Right kidney (tissue), 1 donor: ENCODE results near the gene ZNRF2.

Experiments
- DNase-seq: peaks from one replicate; pipeline ENCODE4 v3.0.0-alpha.2; 2016

Gene ZNRF2

GRCh38 chr7:30321089-30321881 is 36.9 kb downstream of the ZNRF2 start:
- no peak for DNase-seq

- DNase-seq: no peak
Observed at GRCh38 chr7:30321882-30322192, 37.4 kb downstream of the ZNRF2 start.

- no peak for DNase-seq
Observed at GRCh38 chr7:30322271-30323005, 38.0 kb downstream of the ZNRF2 start.

- DNase-seq: no peak
Observed at GRCh38 chr7:30323006-30323355, 38.6 kb downstream of the ZNRF2 start.

GRCh38 chr7:30327813-30328212 is 43.4 kb downstream of the ZNRF2 start:
- DNase-seq: no peak

GRCh38 chr7:30328381-30328780 is 44.0 kb downstream of the ZNRF2 start:
- no peak for DNase-seq

- no peak for DNase-seq
Observed at GRCh38 chr7:30329716-30330115, 45.3 kb downstream of the ZNRF2 start.

- no peak for DNase-seq
Observed at GRCh38 chr7:30330134-30331111, 46.0 kb downstream of the ZNRF2 start.

GRCh38 chr7:30331338-30331737 is 46.9 kb downstream of the ZNRF2 start:
- DNase-seq: no peak

- DNase-seq: no peak
Observed at GRCh38 chr7:30332549-30332948, 48.2 kb downstream of the ZNRF2 start.

- no peak for DNase-seq
Observed at GRCh38 chr7:30335763-30336487, 51.5 kb downstream of the ZNRF2 start.

GRCh38 chr7:30344513-30344912 is 60.1 kb downstream of the ZNRF2 start:
- no peak for DNase-seq

GRCh38 chr7:30347226-30348082 is 63.1 kb downstream of the ZNRF2 start:
- DNase-seq: no peak

- no peak for DNase-seq
Observed at GRCh38 chr7:30348083-30348560, 63.7 kb downstream of the ZNRF2 start.

GRCh38 chr7:30349170-30349569 is 64.8 kb downstream of the ZNRF2 start:
- DNase-seq: no peak

- DNase-seq: no peak
Observed at GRCh38 chr7:30349816-30350215, 65.4 kb downstream of the ZNRF2 start.

GRCh38 chr7:30351286-30351685 is 66.9 kb downstream of the ZNRF2 start:
- no peak for DNase-seq

GRCh38 chr7:30351724-30352123 is 67.3 kb downstream of the ZNRF2 start:
- DNase-seq: no peak

- no peak for DNase-seq
Observed at GRCh38 chr7:30352169-30352568, 67.8 kb downstream of the ZNRF2 start.

GRCh38 chr7:30353532-30353931 is 69.1 kb downstream of the ZNRF2 start:
- no peak for DNase-seq
